HG02763 (cell line): ENCODE results near the gene GPR50.

Source experiments
- ATAC-seq: cut with Tn5 transposase; IDR thresholded peaks from one replicate; pipeline ENCODE4 v1.9.1; 2021; ENCODE audit warnings: mild to moderate bottlenecking, moderate library complexity; ENCODE audit not compliant: unreplicated experiment

The GPR50 gene

GRCh38 chrX:151226941-151227340 is 50.6 kb downstream of the GPR50 start:
- ATAC-seq: no peak

GRCh38 chrX:151227627-151228026 is 51.2 kb downstream of the GPR50 start:
- ATAC-seq: no peak

- no peak for ATAC-seq
These were observed 52.6 kb downstream of the GPR50 start for GRCh38 chrX:151228935-151229334.
